ENCODE results near the gene MLPH. TPM values are rescaled to one million over a fixed set of nuclear protein-coding genes. Genes with fewer than 3 reads are reported as not detected.

MLPH gene
- total and polyA plus RNA-seq, 2 of the 4 experiments (the other 2 are of a cell fraction): 13.8 to 21.6 TPM

DNA sequence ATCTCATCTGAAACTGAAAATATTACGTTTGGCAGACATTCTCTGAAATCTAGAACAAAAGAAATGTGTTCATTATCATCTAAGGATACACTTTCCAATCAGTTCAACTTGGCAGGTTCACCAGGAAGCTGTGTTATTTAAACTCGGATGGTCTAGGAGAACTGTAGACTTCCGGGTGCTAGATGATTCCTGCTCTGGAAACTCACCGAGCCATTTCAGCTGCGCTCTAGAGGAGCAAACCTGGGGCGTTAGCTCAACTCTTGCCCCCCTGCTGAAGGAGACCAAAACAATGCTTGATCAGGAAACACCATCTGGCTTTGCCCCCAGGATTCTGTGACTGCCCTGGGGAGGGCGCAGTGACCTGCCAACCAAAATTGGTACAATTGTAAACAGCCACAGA, 22.9 kb downstream of the MLPH start:
- intact Hi-C loops (cut with micrococcal nuclease): loop anchor here (5.0 kb wide), 1 partner anchor 157 kb away; no protein-coding TSS in a partner anchor
- H3K4me2 ChIP-seq (ENCODE audit: low read depth, low read length): no peak overlapping the region
- no TSS peak for BruUV-seq (replicated peaks)
- no peak overlapping the region for H4K91ac ChIP-seq (ENCODE audit: insufficient read depth, low read depth, low read length)
- no peak overlapping the region for H2BK15ac ChIP-seq (ENCODE audit: low read depth, low read length)
- H2BK5ac ChIP-seq (ENCODE audit: low read depth, low read length, poor library complexity, severe bottlenecking): no peak overlapping the region
- no peak overlapping the region for H3K56ac ChIP-seq (ENCODE audit: extremely low read depth, insufficient read depth, low read length)
- dilution Hi-C loops (cut with HindIII; ENCODE audit: low sequenced_read_pairs, unreplicated experiment): no loop called here
- TF ChIP-seq, protein P1, sequence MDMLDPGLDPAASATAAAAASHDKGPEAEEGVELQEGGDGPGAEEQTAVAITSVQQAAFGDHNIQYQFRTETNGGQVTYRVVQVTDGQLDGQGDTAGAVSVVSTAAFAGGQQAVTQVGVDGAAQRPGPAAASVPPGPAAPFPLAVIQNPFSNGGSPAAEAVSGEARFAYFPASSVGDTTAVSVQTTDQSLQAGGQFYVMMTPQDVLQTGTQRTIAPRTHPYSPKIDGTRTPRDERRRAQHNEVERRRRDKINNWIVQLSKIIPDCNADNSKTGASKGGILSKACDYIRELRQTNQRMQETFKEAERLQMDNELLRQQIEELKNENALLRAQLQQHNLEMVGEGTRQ (IDR thresholded peaks at IDR 0.05; ENCODE audit: low read depth, low read length): no peak
- TF ChIP-seq BHLHE40 (IDR thresholded peaks at IDR 0.05; ENCODE audit: low read depth, low read length): no peak
- TF ChIP-seq MAFK (IDR thresholded peaks at IDR 0.05; ENCODE audit: low read depth, low read length): no peak
- TF ChIP-seq MXI1 (IDR thresholded peaks at IDR 0.05; ENCODE audit: borderline replicate concordance, low read depth, low read length): no peak
- TF ChIP-seq RAD21 (IDR thresholded peaks at IDR 0.05; ENCODE audit: low read length): no peak
- TF ChIP-seq RCOR1 (IDR thresholded peaks at IDR 0.05; ENCODE audit: insufficient replicate concordance, low read length): no peak
- no peak for TF ChIP-seq NFE2L2 (IDR thresholded peaks at IDR 0.05; ENCODE audit: low read depth, low read length)
- no peak for TF ChIP-seq SMC3 (IDR thresholded peaks at IDR 0.05; ENCODE audit: low read depth, low read length)
- TF ChIP-seq CEBPB (IDR thresholded peaks at IDR 0.05; ENCODE audit: low read depth, low read length): no peak
- no peak for TF ChIP-seq POLR2A (IDR thresholded peaks at IDR 0.05; ENCODE audit: low read depth, low read length)
- peak overlapping the region; percentile 71 for H2AK9ac ChIP-seq (replicated peaks; ENCODE audit: low read depth, low read length, poor library complexity)
- no peak overlapping the region for H3K14ac ChIP-seq (replicated peaks; ENCODE audit: low read depth, low read length)
- H4K20me1 ChIP-seq (ENCODE audit: insufficient read depth, low read length): no peaks in the 10 kb centered on the region
- CTCF ChIA-PET: interaction anchor here (1.0 kb wide), 1 partner anchor 39 kb away, joined by 3 read pairs; no protein-coding TSS in a partner anchor
- peaks cover 18% of the 10 kb centered on the region; the same call in 1 of the 2 replicates for H3K4me1 ChIP-seq (ENCODE audit: control insufficient read depth, insufficient read depth, low read length)
- 0 out of 2 replicates have a peak overlapping the region, but pooled peaks have one; percentile 8 for H2BK120ac ChIP-seq (ENCODE audit: low read depth, low read length)
- peaks cover 2 to 46% of the 10 kb centered on the region in 2 experiments; a peak in 3 of 4 replicates for H3K79me1 ChIP-seq (ENCODE audit: low read depth in 1 of 2, low read length in 2 of 2)
- H3K9me1 ChIP-seq (ENCODE audit: insufficient read depth, low read length): peaks cover 8% of the 10 kb centered on the region; the same call in 1 of the 2 replicates
- H2AK5ac ChIP-seq (ENCODE audit: low read depth, low read length): peak overlapping the region; percentile 70; the same call in 1 of the 2 replicates
- no peak overlapping the region for H3K9ac ChIP-seq (ENCODE audit: low read depth, low read length)
- H3K27ac ChIP-seq (ENCODE audit: insufficient read depth, low read length): no peak overlapping the region
- H2AFZ ChIP-seq (replicated peaks; ENCODE audit: low read length, poor library complexity): no peak overlapping the region
- H3K23ac ChIP-seq (ENCODE audit: low read depth, low read length): no peak overlapping the region
- H4K8ac ChIP-seq (ENCODE audit: low read depth in 2 of 2, low read length in 2 of 2): no peak overlapping the region
- peak overlapping the region; percentile 3; the same call in 1 of the 2 replicates for H3K4ac ChIP-seq (ENCODE audit: low read depth, low read length)
- H3K36me3 ChIP-seq (ENCODE audit: control insufficient read depth, insufficient read depth, low read length): peaks cover 2% of the 10 kb centered on the region; the same call in 1 of the 2 replicates
- in situ Hi-C loops (cut with MboI; ENCODE audit: low sequenced_read_pairs): loop anchor here (10.0 kb wide), 1 partner anchor 235 kb away; no protein-coding TSS in a partner anchor
- no peaks in the 10 kb centered on the region for H3K27me3 ChIP-seq (ENCODE audit: control insufficient read depth, insufficient read depth, low read length)
- H3K18ac ChIP-seq (ENCODE audit: low read depth, low read length): no peak overlapping the region
- WGBS, 2 experiments (ENCODE audit: extremely low coverage in 2 of 2, insufficient read length in 1 of 2): 94% methylated on average over 3 of the region's 7 CpGs; no CpG with 5 or more reads in 1 of the 2 experiments
- no peak overlapping the region for H3K4me3 ChIP-seq (ENCODE audit: insufficient read depth, low read depth, low read length)
- no peaks in the 10 kb centered on the region for H3K9me3 ChIP-seq (ENCODE audit: control insufficient read depth, insufficient read depth, low read length)
- POLR2A ChIA-PET (ENCODE audit: unreplicated experiment): no interaction called here
- ATAC-seq (ENCODE audit: low read depth) (no peak), DNase-seq (no peak)
- no peak overlapping the region for H2BK20ac ChIP-seq (ENCODE audit: low read depth, low read length)
- H4K5ac ChIP-seq (ENCODE audit: low read depth, low read length): no peak overlapping the region

Measured in IMR-90 (cell line).